T1000 (cell line): ENCODE data around the gene NKRF.
A peak's percentile ranks its signal among the peaks of the same experiment; 100 is the strongest.

Experiments used
- DNase-seq: peaks from one replicate; lab custom pipeline; 2025; ENCODE audit warnings: mixed read lengths; lab: John Stamatoyannopoulos, UW

Gene NKRF

DNA sequence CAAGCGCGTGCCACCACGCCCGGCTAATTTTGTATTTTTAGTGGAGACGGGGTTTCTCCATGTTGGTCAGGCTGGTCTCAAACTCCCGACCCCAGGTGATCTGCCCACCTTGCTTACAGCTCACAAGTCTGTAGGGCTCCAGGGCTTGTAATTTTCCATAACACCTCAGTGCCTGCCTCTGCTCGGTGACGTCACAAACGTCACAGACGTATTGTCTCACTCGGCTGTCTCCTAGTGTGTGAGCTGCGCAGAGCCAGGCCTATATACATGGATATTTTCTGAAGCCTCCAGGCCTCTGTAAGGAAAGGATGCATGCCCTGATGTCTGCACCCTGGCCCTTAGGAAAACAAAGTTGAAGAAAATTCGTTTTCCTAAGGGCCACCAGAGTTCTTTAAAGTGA lies 8.6 kb upstream of the NKRF start:
- DNase-seq: no peak

DNA sequence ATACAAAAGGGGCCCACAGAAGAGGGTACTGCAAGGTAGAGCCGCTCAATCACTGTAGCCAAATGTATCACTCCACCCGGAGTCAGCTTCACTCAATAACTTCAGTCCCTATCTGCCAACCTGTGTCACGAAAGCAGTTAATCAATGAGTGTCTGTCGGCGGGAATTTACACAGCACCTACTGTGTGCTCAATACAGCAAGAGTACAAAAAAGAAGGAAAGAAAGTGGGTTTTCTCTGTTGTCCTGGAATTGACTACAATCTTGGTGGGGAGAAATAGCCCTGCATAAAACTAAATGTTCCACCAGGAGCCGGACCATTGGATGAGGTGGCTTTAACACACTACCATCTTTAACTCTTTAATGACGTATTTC lies 780 bp upstream of the NKRF start:
- no peak for DNase-seq

DNA sequence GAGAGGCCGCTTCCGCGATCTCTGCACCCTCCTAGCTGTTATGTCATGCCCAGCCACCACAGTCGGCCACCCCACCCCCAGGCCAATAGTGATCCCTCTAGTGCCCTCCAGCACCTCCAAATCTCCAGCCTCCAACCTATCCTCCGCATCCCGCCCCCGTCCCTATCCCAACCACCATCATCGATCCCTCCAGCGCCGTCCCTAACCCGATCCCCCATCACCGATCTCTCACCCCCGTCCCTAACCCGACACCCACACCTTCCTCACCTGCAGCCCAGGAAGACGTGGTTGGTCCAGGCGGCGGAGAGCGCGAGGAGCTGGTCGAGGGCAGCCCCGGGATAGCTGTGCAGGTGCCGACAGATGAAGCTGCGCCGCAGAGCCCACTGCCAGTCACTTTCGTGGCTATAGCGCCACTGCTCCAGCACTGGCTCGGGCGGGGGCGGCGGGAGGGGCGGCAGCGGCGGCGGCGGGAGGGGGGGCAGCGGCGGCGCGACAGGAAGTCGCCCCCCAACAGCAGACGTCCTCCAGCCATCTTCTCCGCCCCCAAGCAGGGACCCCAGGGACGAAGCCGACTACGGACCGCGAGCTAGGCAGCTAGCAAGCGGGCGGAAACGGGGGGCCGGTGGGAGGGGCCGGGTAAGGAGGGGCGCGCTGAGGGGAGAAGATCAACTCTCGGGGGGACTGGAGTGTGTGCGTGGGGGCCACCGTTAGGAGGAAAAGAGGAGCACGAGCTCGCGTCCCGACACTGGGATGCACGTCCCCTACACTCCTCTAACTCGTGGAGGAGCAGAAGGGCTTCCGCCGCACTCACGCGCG lies 552 bp downstream of the NKRF start:
- DNase-seq: no peak

DNA sequence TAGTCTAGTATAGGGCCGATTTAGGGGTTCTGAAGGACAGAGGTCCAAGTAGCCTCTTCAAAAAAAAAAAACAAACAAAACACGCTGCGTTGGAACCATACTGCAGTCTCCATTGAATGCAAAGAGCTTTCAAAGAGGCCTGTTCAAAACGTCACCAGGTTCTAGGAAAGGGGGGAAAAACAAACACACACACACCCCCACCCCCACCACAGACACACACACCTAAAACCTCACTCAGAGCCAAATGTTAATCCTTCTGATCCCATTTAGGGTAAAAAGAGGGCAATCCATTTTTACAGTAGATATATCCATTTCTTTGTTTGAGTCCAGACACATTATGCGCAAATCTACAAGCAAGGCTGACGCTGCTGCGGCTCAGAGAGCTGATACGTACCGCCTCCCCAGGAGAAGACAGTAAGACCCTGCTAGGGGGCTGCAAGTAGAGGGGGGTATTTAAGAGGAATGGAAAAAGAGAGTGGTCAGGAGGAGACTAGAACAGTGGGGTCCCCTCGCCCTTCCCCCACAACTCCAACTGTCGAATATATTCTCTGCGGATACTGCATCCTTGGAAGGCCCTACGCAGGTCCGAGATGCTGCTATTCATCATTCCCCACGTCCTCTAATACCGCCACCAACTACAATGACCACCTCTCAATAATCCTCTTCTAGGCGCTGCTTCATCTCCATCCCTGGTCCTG lies 1.3 kb downstream of the NKRF start:
- no peak for DNase-seq

DNA sequence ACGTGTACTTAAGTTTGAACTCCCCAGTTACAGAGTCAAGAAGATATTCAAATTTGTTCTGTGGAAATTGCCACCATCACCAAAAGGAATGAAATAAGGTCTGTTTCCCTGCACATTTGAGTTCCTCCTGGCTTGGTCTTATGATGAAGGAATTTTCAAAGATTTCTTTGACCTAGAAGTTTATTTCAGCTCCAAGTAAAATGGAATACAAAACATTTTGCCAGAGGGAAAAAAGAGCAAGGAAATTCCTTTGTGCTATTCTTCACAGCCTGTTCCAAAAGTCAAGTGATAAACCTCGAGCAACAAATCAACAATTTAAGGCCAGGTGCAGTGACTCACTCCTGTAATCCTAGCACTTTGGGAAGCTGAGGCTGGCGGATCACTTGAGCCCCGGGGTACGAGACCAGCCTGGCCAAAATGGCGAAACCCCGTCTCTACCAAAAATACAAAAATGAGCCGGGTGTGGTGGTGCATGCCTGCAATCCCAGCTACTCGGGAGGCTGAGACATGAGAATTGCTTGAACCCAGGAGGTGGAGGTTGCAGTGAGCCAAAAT lies 3.4 kb downstream of the NKRF start:
- DNase-seq: no peak

DNA sequence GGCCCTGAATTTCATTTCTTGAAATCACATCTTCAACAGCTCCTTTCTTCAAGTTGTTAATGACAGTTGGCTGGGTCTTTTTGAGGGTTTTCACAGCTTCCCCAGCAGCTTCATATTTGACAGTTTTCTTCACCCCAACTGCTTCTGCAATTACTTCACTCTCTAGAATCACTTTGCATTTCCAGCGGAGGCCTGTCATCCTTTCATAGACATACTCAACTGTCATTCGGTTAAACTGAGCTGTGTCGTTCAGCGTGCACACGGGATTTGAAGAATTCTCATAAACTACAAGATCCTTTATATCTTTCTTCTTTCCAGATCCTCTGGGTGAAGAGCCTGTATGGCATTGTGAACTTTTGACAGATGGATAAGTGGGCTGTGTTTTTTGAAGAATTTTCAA lies 16.4 kb downstream of the NKRF start:
- no peak for DNase-seq

DNA sequence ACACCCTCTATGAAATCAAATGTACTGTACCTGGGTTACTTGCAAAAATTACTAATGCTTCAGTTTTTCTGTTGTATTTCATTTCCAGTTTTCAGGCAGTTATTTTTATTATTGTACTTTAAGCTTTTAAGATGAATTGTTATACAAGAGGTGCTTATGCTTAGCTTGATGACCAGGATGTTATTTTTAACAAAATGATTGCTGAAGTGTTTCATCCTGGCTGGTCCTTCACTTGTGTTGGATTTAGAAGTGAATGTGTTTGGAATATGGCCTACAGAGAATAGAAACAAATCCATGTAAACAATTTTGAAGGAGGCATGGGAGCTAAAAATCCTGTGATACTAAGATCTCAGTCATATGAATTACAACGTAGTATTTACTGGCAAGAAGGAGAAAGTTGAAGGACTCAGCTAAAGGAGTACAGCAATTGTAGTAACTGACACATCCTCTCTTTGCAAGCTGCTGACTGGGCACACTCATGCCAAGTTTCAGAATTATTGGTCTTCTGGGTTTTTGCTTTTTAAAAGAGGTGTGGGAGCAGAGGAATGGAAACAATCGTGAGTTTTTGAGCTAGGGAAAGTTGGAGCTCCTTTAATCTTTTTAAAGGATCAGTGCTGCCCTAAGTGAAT lies 22.7 kb downstream of the NKRF start:
- no peak for DNase-seq

DNA sequence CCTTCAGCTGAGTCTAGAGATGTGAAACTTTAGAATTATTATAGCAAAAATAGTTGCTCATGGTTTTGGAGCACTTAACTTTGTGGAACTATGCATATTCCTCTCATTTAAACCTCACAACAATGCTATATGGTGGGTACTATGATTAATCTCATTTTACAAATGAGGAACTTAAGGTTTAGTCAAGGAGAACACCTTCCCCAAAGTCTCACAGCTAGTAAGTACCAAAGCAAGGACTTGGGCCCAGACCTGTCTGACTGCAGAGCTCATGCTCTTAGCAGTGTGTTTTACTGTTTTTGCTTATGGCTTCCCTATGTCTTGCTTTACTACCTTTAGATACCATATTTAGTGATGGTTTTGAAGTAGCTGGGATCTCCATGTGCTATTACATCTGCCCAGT lies 26.8 kb downstream of the NKRF start:
- DNase-seq: no peak

DNA sequence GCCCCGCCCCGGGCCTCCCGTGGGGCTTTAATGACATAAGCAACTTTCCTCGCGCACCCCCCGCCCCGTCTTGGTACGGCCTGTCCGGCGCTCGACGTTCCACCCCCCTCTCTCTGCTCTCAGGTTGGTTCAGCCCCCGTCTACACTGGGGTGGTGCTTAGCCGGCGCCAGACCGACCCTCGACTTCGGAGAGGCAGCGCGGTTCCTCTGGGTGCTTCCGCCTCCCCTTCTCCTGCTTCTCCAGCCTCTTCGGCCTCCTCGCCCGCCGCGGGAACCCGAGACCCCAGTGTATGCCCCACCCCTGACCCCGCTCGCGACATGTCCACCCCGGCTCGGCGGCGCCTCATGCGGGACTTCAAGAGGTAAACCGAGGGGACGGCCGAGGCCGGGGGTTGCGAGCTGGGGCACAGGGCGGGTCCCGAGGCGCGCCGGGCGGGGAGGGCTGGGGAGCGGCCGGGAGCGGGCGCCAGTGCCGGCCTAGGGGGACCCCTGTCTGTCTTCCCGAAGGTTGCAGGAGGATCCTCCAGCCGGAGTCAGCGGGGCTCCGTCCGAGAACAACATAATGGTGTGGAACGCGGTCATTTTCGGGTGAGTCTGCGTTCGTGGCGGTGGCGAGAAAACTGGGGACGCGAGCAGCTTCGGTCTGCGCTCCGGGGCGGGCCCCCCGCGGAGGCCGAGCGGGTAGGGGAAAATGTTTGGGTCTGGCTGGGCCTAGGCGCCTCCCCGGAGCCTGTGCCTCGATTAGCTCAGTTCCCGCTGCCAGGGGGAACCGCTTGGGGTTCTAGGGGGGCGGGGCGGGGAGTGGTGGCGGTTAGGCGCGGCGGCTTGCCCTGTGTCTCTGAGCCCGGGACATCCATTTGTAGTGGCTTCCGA lies 31.6 kb downstream of the NKRF start, which contains the start of gene UBE2A:
Gene UBE2A, plus strand, starts transcription at position 170 of the 873 bp plus-strand sequence. Its CDS starts 149 bp downstream, at position 319.
- DNase-seq: peak; percentile 47

DNA sequence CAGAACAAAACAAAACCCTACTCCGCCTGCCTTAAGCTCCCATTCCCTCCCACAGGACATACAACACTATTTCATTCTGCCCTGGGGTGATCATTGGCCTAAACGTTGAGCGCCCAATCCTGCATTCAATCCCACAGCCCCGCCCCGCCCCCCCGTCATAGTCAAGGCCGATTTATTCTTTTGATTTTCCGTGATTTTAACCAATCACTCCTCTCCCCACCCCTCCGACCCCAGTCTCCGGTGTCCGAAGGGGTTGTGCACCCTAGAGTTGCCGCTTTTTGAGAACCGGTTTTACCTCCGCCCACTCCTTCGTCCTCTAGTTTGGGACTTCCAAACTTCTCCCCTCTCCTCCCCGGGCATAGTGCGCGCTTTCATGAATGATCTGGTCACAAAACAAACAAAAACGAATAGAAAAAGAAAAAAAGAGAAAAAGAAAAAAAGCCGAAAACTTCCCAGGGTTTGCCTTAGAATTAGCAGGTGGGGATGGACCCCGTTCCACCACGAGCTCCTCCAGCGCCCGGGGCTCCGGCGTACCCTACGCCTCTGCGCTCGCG lies 32.3 kb downstream of the NKRF start:
- peak; percentile 0 for DNase-seq

DNA sequence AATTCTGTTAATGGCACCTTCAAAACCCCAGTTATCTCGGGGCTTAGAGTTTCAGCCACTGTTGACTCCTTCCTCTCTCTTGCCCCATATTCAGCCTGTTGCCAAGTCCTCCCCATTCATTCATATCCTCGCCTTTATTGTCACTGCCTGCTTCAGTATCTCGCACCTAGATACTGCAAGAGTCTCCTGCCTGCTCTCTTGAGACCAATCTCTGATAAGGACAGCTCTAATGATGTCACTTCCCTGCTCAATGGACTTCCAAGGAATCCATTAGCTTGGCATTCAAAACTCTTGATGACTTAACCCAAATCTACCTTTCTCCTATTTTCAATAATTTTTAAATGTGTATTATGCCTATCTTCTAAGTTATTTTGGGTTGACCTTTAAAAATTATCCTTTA lies 33.0 kb downstream of the NKRF start:
- no peak for DNase-seq

DNA sequence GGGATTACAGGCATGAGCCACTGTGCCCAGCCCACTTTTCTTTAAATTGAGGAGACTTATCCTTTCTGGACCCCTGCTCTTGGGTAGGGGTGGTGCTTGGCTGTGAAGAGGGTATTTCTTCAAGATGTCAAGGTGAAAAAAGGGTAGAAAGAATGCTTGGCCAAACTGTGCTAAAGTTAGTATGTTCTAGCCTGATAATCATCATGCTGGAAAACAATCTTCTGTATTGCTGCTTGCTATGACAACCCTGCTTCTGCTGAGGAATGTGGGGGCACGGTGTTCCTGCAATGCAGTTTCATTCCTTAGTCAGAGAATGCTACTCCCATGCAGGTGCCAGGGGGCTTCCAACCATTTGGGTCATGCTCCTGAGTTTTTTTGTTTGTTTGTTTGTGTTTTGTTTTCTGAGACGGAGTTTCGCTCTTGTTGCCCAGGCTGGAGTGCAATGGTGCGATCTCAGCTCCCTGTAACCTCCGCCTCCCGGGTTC lies 35.8 kb downstream of the NKRF start:
- DNase-seq: no peak

DNA sequence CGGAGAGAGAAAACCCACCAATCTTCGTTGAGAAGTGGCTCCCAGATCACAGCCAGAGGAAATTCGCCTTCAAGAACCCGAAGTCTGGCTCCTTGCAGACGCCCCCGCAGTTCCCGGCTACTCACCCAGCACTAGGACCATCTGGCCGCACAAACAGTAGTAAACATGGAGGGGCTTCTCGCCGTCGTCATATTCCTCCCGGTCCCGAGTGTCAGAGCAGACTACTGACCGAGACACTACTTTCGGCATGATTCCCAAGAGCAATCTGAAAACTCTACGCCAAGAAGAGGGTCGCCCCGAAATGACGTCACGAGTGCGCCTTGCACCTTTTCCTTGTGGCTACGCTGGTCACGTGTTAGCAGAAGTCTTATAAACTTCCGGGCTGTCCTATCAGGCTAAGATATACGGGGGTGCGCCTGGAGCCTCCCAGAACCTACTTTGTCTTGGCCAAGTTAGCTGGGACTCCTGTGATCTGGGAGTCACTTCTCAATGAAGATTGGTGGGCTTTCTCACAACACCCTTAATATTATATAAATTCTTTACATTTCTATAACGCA lies 41.0 kb downstream of the NKRF start, which contains the start of gene STEEP1:
Gene STEEP1, minus strand, starts transcription at position 303 of the 557 bp plus-strand sequence. Its CDS starts 54 bp downstream, at position 249.
- peak; percentile 35 for DNase-seq

DNA sequence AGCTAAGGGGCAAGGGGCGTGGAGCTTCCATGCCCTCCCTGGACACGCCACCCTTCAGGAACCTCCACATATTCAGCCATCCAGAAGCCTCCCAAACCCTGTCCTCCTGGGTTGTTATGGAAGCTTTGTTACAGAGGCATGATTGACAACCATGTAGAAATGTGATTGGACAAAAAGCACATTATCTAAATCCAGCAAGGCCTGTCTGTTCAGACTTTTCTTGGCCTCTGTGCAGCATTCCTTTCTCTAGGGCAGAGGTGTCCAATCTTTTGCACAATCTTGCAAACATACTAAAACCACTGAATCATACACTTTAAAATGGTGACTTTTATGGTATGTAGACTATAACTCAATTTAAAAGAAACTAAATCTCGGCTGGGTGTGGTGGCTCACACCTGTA lies 53.7 kb downstream of the NKRF start:
- no peak for DNase-seq

DNA sequence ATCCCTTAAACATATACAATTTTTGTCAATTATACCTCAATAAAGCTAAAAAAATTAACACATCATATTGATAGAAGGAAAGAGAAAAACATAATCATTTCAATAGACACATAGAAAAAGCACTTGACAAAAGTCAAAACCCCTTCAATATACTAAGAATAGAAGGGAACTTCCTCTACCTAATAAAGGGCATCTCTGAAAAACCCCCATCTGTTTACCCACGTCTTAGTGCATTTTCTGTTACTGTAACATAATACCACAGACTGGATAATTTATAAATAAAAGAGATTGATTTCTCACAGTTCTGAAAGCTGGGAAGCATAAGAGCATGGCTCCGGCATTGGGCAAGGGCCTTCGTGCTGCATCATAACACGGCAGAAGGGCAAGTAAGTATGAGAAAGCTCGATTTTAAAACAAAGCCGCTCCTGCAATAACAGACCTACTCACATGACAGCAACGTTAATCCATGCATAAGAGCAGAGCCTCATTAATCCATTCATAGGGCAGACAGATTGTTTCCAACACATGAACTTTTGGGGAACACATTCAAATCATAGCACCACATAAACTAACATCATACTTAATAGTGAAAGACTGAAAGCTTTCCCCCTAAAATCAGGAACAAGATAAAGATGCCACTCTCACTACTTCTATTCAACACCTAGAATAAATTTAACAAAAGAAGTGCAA lies 56.8 kb downstream of the NKRF start:
- no peak for DNase-seq

DNA sequence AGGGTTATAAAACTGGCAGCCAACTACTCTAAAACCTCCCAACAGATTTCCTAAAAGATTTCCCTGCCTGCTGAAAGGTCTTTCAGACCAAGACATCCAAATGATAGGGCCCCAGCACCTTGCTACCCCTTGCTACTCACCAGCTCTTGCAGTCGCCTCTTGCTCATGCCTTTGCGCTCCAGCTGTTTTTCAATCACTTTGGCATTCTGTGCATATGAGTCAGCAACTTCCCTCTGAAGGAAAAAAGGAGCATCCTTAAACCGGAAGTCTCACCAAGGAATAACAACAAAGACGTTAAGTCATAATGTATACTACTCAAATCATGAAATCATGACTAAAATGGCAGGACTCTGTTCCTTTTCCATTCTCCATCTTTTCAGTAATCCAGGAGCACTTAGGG lies 65.0 kb downstream of the NKRF start:
- no peak for DNase-seq

DNA sequence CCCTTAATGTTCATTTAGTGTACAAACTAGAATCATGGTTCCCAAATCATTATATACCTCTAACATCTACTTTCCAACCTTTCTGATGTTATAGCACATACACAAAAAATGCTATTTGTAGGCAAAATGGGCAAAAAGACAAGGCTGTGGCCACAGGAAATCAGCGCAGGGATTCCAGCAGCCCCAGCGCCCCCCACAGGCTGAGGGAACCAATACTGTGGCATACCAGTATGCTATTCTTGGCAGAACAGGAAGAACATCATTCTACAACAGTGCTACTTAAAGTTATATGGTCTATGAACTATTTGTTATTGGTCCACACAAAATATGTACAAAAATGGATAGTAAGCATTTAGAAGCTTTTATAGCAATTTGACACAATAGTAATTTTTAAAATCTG lies 66.4 kb downstream of the NKRF start:
- no peak for DNase-seq
